Adrenal gland (tissue), 5 donors: Measurements from ENCODE around the gene COL4A1.

Source experiments
- POLR2A ChIP-seq, 2 donors: fragments of 450-650 bp; IDR thresholded peaks; one replicate each; pipeline ENCODE4 v1.6.1; 2017; ENCODE audit warnings: antibody characterized with exemption in 2 of 2, mild to moderate bottlenecking in 2 of 2, moderate library complexity in 1 of 2
- TF ChIP-seq, protein P1 (sequence below), 6 experiments: fragments of 450-650 bp in 4 of 6; fragments of 200-600 bp in 2 of 6; sonication (generic) in 1 of 6; IDR thresholded peaks; 1 replicate in 5 of 6; 2 replicates in 1 of 6; pipeline versions ENCODE4 v1.5.1 to v1.8.0; 2016 to 2021; ENCODE audit warnings: antibody characterized with exemption in 6 of 6, mild to moderate bottlenecking in 2 of 6, moderate library complexity in 1 of 6
- donor health status: DM: no; HTN: no; CAD: no.

DNA sequence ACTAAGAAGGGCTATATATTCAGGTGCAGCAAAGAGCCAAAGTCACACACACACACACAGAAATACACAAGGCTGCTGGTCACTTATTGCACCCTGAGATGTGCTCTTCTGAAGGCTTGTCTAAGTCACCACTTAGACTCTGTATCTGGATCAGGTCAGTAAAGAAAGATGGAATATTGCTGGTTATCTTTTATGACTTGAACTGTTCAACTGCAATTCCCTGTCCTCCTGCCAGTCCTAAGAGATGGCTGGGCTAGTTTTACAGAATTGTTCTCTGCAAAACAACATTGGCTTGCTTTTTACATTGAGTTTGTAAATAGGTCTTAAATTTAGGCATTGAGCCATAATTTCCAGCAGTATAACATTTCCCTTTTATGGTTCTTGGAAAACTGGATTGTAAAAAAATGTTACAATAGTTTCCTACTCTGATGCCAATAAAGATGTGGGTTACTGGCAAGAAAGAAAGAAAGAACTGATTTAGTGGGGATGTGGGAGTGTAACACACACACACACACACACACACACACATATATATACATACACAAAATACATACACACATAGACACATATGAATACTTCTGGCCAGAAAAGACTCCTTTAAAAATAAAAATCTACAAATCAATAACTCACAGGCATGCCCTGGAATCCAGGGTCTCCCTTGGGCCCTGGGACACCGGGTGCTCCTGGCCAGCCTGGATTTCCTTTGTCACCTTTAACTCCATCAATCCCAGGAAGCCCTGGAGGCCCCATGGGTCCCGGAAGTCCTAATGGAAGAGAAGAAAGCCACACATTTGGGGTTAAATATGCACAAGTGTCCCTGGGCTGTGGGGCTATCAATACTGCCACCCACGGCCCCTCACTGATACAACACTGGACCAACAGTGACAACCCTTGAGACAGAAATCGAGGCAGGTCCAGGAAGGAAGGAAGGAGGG is 137.7 kb downstream of the COL4A1 start:
- TF ChIP-seq, protein P1, sequence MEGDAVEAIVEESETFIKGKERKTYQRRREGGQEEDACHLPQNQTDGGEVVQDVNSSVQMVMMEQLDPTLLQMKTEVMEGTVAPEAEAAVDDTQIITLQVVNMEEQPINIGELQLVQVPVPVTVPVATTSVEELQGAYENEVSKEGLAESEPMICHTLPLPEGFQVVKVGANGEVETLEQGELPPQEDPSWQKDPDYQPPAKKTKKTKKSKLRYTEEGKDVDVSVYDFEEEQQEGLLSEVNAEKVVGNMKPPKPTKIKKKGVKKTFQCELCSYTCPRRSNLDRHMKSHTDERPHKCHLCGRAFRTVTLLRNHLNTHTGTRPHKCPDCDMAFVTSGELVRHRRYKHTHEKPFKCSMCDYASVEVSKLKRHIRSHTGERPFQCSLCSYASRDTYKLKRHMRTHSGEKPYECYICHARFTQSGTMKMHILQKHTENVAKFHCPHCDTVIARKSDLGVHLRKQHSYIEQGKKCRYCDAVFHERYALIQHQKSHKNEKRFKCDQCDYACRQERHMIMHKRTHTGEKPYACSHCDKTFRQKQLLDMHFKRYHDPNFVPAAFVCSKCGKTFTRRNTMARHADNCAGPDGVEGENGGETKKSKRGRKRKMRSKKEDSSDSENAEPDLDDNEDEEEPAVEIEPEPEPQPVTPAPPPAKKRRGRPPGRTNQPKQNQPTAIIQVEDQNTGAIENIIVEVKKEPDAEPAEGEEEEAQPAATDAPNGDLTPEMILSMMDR (IDR thresholded peaks at IDR 0.05) = no peak
- no peak for TF ChIP-seq POLR2A (IDR thresholded peaks at IDR 0.05)
